Vagina (tissue), 2 donors: ENCODE results near the gene MSI2.

ENCODE experiments used
- POLR2AphosphoS5 ChIP-seq, 2 donors: sonication (generic); formaldehyde crosslinking; IDR thresholded peaks; one replicate each; pipeline ENCODE4 v1.9.0; 2017; ENCODE audit warnings: antibody characterized with exemption in 2 of 2, mild to moderate bottlenecking in 2 of 2, low read depth in 1 of 2; ENCODE audit not compliant: insufficient read depth in 1 of 2
- TF ChIP-seq, protein P1 (sequence below), 3 experiments: fragments of 450-650 bp in 2 of 3; fragments of 200-600 bp in 1 of 3; sonication (generic) in 1 of 3; IDR thresholded peaks; one replicate each; pipeline ENCODE4 v1.5.1; 2017 to 2019; ENCODE audit warnings: antibody characterized with exemption in 3 of 3, mild to moderate bottlenecking in 2 of 3, moderate library complexity in 2 of 3

DNA sequence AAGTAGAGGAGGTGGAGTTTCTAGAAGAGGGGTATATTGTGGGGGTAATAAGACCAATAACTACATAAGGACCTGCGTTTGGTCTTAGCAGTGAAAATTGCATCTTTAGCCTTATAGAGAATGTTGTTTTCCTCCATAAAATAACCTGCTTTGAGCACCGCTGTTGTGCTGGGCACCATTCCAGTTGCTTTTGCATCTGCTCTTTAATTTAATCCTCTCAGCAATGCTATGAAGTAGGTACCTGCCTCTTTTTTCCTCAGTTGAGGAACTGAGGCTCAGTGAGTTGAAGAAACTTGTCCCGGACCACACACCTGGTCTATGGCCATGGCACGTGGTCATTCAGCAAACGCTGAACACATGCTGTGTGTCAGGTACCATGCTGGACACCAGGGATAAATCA, 238.1 kb downstream of the MSI2 start:
- TF ChIP-seq, protein P1, sequence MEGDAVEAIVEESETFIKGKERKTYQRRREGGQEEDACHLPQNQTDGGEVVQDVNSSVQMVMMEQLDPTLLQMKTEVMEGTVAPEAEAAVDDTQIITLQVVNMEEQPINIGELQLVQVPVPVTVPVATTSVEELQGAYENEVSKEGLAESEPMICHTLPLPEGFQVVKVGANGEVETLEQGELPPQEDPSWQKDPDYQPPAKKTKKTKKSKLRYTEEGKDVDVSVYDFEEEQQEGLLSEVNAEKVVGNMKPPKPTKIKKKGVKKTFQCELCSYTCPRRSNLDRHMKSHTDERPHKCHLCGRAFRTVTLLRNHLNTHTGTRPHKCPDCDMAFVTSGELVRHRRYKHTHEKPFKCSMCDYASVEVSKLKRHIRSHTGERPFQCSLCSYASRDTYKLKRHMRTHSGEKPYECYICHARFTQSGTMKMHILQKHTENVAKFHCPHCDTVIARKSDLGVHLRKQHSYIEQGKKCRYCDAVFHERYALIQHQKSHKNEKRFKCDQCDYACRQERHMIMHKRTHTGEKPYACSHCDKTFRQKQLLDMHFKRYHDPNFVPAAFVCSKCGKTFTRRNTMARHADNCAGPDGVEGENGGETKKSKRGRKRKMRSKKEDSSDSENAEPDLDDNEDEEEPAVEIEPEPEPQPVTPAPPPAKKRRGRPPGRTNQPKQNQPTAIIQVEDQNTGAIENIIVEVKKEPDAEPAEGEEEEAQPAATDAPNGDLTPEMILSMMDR (IDR thresholded peaks at IDR 0.05) = no peak
- TF ChIP-seq POLR2AphosphoS5 (IDR thresholded peaks at IDR 0.05; ENCODE audit: insufficient read depth in 1 of 2, low read depth in 1 of 2) = no peak
